DOHH2 (cell line): ENCODE results near the gene EEF1A1.

Experiments
- EZH2phosphoT487 ChIP-seq: fragments of 200-600 bp; sonication (generic); IDR thresholded peaks from 2 replicates; pipeline ENCODE4 v1.6.1; 2017; ENCODE audit warnings: borderline replicate concordance, mild to moderate bottlenecking, antibody characterized with exemption, low read length, moderate library complexity, mixed read lengths
- TF ChIP-seq, protein P1 (sequence below): fragments of 200-600 bp; sonication (generic); IDR thresholded peaks from one replicate; pipeline ENCODE4 v1.5.1; 2014; ENCODE audit warnings: antibody characterized with exemption, mild to moderate bottlenecking, low read depth, low read length; ENCODE audit not compliant: poor library complexity, severe bottlenecking

DNA sequence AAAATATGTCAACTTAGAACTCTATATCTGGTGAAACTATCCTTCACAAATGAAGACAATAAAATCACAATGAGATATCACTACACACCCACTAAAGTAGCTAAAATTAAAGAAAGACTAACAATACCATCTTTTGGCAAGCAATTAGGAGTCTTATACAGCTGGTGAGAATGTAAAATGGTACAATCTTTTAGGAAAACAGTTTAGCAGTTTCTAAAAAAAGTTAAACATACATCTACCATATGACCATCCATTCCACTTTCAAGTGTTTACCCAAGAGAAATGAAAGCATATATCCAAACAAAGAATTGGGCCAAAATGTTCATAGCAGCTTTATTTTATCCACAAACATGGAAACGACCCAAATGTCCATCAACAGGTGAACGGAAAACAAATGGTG is 13.8 kb upstream of the EEF1A1 start:
- TF ChIP-seq, protein P1, sequence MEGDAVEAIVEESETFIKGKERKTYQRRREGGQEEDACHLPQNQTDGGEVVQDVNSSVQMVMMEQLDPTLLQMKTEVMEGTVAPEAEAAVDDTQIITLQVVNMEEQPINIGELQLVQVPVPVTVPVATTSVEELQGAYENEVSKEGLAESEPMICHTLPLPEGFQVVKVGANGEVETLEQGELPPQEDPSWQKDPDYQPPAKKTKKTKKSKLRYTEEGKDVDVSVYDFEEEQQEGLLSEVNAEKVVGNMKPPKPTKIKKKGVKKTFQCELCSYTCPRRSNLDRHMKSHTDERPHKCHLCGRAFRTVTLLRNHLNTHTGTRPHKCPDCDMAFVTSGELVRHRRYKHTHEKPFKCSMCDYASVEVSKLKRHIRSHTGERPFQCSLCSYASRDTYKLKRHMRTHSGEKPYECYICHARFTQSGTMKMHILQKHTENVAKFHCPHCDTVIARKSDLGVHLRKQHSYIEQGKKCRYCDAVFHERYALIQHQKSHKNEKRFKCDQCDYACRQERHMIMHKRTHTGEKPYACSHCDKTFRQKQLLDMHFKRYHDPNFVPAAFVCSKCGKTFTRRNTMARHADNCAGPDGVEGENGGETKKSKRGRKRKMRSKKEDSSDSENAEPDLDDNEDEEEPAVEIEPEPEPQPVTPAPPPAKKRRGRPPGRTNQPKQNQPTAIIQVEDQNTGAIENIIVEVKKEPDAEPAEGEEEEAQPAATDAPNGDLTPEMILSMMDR, result no peak
- no peak for TF ChIP-seq EZH2phosphoT487
